ENCODE results near the gene KRT3.
"Not testable (repeated sequence)": the region's sequence is repeated elsewhere in the genome, so short reads cannot be mapped to it uniquely, and the experiment has no call there.

The KRT3 gene

GRCh38 chr12:52797529-52797894, 1.6 kb upstream of the KRT3 start:
- no peak for ATAC-seq (replicated peaks; ENCODE audit: extremely low read depth, poor library complexity, severe bottlenecking)
- peaks cover 11% of the 10 kb centered on the region for H3K27me3 Mint-ChIP-seq
- no peak for DNase-seq (ENCODE audit: low spot score in 2 of 2)
- H3K36me3 Mint-ChIP-seq (ENCODE audit: insufficient read depth) = no peaks in the 10 kb centered on the region
- H3K4me3 Mint-ChIP-seq = no peak overlapping the region
- H3K27ac Mint-ChIP-seq (ENCODE audit: low read depth) = no peak overlapping the region
- H3K4me1 Mint-ChIP-seq = no peaks in the 10 kb centered on the region
- no peaks in the 10 kb centered on the region for H3K9me3 Mint-ChIP-seq

GRCh38 chr12:52796839-52797528, 1.1 kb upstream of the KRT3 start:
- ATAC-seq (replicated peaks; ENCODE audit: extremely low read depth, poor library complexity, severe bottlenecking) (no peak), DNase-seq (ENCODE audit: low spot score in 2 of 2) (no peak)
- Mint-ChIP-seq H3K36me3 (ENCODE audit: insufficient read depth) (no peaks in the 10 kb centered on the region), H3K27ac (ENCODE audit: low read depth) (no peak overlapping the region), H3K9me3 (no peaks in the 10 kb centered on the region), H3K27me3 (peaks cover 13% of the 10 kb centered on the region), H3K4me1 (no peaks in the 10 kb centered on the region), H3K4me3 (no peak overlapping the region)

- Mint-ChIP-seq H3K36me3 (ENCODE audit: insufficient read depth) (no peaks in the 10 kb centered on the region), H3K27me3 (peaks cover 19% of the 10 kb centered on the region), H3K9me3 (no peaks in the 10 kb centered on the region), H3K4me3 (no peak overlapping the region), H3K4me1 (peaks cover 4% of the 10 kb centered on the region), H3K27ac (ENCODE audit: low read depth) (no peak overlapping the region)
- ATAC-seq (replicated peaks; ENCODE audit: extremely low read depth, poor library complexity, severe bottlenecking) (no peak), DNase-seq (ENCODE audit: low spot score in 2 of 2) (no peak)
Measured at GRCh38 chr12:52796429-52796794, 495 bp upstream of the KRT3 start.

DNA sequence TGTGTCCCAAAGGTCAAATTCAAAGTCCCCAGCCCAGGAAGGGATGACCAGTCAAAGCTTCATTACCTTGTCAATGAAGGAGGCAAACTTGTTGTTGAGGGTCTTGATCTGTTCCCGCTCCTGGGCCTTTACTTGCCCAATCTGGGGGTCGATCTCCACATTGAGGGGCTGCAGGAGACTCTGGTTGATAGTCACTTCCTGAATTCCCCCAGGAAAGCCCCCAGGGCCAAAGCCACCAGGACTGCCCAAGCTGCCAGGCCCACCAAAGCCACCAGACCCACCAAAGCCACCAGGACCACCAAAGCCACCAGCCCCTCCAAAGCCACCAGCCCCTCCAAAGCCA, 614 bp downstream of the KRT3 start:
- not testable (repeated sequence) for H3K9me3 Mint-ChIP-seq; H3K4me3 Mint-ChIP-seq; DNase-seq (ENCODE audit: low spot score in 2 of 2); ATAC-seq (replicated peaks; ENCODE audit: extremely low read depth, poor library complexity, severe bottlenecking); H3K36me3 Mint-ChIP-seq (ENCODE audit: insufficient read depth); H3K27ac Mint-ChIP-seq (ENCODE audit: low read depth)
- Mint-ChIP-seq H3K4me1 (peaks cover 11% of the 10 kb centered on the region), H3K27me3 (peaks cover 30% of the 10 kb centered on the region)

DNA sequence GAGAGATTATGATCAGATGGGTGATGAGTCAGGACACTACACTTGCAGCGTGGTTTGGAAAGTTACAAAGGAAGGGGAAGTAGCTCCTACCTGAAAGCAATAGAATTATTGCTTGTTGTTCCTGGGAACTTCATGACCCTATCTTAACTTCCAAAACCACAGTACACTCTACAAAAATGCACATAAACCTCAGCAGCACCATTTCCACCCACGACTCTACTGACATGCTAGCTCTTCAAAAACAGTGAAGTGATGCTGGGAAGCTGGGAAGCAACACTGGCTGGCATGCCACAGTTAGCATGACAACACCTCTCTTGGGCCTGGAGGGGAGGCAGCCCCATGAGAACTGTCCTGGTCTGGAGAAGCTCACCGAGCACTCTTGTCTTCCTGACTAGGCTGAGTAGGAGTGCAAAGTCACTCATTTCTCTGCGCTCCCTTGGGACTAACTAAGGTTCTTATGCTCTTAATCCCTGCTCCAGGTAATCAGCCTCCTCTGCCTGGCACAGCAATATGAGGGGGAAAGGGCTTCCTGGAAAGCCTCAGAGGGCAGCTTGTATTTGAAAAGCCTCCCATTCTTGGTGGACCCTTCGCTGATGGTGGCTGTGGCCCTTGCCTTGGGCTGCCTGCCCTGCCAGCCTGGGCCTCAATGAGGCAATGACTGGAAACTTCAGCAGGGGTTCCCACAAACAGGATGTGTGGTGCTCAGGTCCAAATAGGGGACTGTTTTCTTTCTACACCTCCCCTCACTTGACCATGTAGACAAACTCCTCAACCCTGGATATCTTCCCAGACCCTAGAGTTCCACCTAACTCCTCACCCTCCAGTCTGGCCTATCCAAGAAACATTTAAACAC, 1.2 kb downstream of the KRT3 start:
- peaks cover 17% of the 10 kb centered on the region for H3K4me1 Mint-ChIP-seq
- no peaks in the 10 kb centered on the region for H3K9me3 Mint-ChIP-seq
- peaks cover 36% of the 10 kb centered on the region for H3K27me3 Mint-ChIP-seq
- H3K4me3 Mint-ChIP-seq = no peak overlapping the region
- H3K27ac Mint-ChIP-seq (ENCODE audit: low read depth) = no peak overlapping the region
- ATAC-seq (replicated peaks; ENCODE audit: extremely low read depth, poor library complexity, severe bottlenecking) = no peak
- no peak for DNase-seq (ENCODE audit: low spot score in 2 of 2)
- H3K36me3 Mint-ChIP-seq (ENCODE audit: insufficient read depth) = no peaks in the 10 kb centered on the region

DNA sequence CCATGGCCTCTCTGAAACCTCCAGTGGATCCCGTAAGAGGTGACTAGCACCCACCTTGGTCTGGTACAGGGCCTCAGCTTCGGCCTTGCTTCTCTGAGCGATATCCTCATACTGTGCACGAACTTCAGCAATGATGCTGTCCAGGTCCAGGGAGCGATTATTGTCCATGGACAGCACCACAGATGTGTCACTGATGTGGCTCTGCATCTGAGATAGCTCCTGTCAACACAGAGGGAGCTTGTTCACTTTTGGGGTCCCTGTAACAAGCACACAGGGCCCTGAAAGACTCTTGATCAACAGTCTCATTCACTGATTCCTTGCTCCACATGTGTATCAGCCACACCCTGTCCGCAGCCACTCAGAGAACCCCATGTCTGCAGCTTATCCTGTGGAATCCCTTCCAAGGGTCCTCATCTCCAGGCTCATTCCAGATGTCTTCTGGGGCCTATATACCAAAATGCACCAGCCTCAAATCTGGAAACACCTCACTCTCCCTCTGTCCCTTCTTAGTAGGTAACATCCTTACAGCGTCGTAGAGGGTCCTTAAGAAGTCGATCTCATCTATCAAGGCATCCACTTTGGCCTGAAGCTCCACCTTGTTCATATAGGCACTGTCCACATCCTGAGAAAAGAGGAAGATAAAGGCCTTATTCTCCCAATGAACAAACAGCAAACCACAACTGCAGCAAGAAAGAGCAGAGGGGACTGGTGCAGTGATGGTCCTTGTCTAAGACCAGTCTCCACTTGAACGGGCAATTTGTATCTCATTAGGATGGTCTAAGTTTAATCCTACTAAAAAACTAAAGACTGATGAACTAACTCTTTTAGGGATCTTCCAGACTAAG, 3.5 kb downstream of the KRT3 start:
- Mint-ChIP-seq H3K27me3 (peaks cover 59% of the 10 kb centered on the region), H3K27ac (ENCODE audit: low read depth) (no peak overlapping the region)

GRCh38 chr12:52791271-52792184, 4.4 kb downstream of the KRT3 start:
- Mint-ChIP-seq H3K27ac (ENCODE audit: low read depth) (no peak overlapping the region), H3K4me1 (peaks cover 23% of the 10 kb centered on the region), H3K27me3 (peaks cover 62% of the 10 kb centered on the region), H3K4me3 (no peak overlapping the region), H3K9me3 (no peaks in the 10 kb centered on the region), H3K36me3 (ENCODE audit: insufficient read depth) (peaks cover 2% of the 10 kb centered on the region)
- ATAC-seq (replicated peaks; ENCODE audit: extremely low read depth, poor library complexity, severe bottlenecking) (no peak), DNase-seq (ENCODE audit: low spot score in 2 of 2) (no peak)

More for the DNA sequence above, 3.5 kb downstream of the KRT3 start:
- H3K4me3 Mint-ChIP-seq = no peak overlapping the region
- DNase-seq (ENCODE audit: low spot score in 2 of 2) (no peak), ATAC-seq (replicated peaks; ENCODE audit: extremely low read depth, poor library complexity, severe bottlenecking) (no peak)
- no peaks in the 10 kb centered on the region for H3K9me3 Mint-ChIP-seq
- peaks cover 23% of the 10 kb centered on the region for H3K4me1 Mint-ChIP-seq
- H3K36me3 Mint-ChIP-seq (ENCODE audit: insufficient read depth) = no peaks in the 10 kb centered on the region

DNA sequence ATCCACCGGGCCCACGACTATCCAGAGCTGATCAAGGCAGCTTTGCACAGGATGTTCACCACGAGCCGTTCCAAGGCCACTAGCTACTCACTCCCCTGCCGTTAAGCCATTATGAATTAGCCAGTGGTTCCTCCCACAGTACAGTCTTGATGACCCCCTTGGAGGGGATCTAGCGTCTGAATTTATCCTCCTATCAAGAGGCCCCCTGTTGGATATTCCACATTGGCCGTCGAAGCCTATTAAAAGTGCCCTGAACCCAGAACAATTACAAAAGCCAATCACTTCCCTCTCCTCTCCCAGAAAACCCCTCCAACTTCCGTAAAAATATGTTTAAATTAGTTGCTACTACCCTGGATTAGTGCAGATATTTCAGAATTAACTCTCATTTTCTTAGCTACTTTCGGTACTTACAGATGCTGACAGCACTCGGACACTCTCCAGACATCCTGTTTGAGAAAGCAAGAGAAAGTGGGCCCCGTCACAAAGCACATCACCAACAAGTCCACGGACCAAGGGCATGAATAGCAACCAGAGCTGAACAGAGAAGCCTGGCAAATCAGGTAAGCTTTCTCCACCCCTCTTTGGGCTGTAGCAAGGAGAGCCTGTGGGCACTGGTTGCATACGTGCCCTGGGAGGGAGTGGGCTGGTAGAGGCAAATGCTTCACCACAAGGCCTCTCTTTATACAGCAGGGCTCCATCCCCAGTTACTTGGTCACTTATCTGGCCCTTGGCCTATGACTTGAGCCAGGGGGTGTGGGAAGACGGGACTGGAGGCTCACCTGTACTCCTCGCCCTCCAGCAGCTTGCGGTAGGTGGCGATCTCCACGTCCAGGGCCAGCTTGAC, 5.3 kb downstream of the KRT3 start:
- Mint-ChIP-seq H3K36me3 (ENCODE audit: insufficient read depth) (peaks cover 2% of the 10 kb centered on the region), H3K27ac (ENCODE audit: low read depth) (no peak overlapping the region), H3K27me3 (peaks cover 67% of the 10 kb centered on the region), H3K4me3 (no peak overlapping the region), H3K4me1 (peaks cover 23% of the 10 kb centered on the region), H3K9me3 (no peaks in the 10 kb centered on the region)
- ATAC-seq (replicated peaks; ENCODE audit: extremely low read depth, poor library complexity, severe bottlenecking) (no peak), DNase-seq (ENCODE audit: low spot score in 2 of 2) (no peak)

DNA sequence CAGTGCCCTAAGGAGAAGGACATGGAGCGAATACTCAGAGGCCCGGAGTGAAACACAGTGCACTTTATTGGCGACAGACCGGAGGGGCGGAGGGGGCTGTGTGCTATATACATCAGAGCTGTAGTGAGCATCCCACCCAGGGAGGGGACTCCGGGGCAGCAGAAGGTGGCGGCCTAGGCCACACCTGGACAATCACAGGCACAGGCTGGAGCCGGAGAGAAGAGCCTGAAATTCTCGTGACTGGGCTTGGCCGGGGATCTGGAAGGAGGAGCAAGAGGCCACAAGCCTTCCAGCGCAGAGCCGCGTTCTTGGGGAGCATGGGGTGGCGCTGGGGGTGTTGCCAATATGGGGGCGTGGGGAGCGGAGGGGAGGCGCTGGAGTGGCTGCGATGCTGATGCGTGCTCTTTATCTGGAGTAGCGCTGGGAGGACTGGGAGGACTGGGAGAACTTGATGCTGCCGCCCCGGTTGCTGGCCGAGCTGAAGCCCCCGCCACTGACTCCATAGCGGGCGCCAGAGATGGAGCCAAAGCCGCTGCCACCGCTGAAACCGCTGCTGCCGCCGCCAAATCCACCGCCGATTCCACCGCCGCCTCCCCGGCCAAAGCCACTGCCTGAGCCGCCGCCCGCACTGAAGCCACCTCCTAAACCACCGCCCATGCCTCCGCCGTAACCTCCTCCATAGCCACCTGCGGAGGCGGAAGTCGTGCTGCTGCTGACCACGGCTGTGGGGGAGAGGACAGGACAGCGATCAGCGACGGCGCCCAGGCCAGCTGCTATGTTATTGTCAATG, 6.1 kb downstream of the KRT3 start:
- DNase-seq (ENCODE audit: low spot score in 2 of 2) (no peak), ATAC-seq (replicated peaks; ENCODE audit: extremely low read depth, poor library complexity, severe bottlenecking) (no peak)
- Mint-ChIP-seq H3K9me3 (no peaks in the 10 kb centered on the region), H3K36me3 (ENCODE audit: insufficient read depth) (peaks cover 2% of the 10 kb centered on the region), H3K27ac (ENCODE audit: low read depth) (no peak overlapping the region), H3K4me1 (peaks cover 23% of the 10 kb centered on the region), H3K27me3 (peaks cover 76% of the 10 kb centered on the region), H3K4me3 (no peak overlapping the region)

DNA sequence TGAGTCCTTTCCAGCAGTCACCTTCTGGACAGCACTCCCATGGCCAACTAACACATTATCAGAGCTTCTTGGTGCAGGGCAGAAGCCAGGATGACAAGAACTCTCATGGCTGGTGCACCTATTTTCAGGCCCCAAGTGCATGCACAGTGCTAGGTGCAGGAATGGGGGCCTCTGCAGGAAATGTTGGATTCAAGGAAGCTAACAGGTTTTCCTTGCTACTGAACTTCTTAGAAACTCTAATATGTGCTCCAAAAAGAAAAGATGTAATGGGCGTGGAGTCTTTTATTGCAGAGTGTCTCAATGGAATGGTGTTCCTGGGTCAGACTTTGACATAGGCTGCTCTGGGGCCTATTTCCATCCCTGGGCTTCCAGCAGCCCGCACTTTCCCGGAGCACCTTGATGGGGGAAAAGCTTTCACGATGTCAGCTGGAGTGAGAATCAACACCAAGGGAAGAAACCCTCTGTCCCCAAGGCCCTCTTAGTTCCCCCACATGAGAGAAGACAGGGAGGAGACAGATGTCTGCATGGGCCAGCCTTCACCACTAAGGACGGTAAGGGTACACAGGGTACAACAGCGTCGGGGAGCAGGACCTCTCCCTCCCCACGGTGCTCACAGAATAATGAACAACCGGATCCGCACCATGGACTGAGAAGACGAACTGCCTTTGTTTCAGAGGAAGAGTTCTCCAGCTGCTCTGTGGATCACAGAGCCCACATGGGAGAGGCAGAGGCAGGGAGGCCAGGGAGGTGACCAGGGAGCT, 6.9 kb downstream of the KRT3 start:
- ATAC-seq (replicated peaks; ENCODE audit: extremely low read depth, poor library complexity, severe bottlenecking) (no peak), DNase-seq (ENCODE audit: low spot score in 2 of 2) (no peak)
- Mint-ChIP-seq H3K4me1 (peaks cover 23% of the 10 kb centered on the region), H3K36me3 (ENCODE audit: insufficient read depth) (peaks cover 2% of the 10 kb centered on the region), H3K9me3 (no peaks in the 10 kb centered on the region), H3K4me3 (no peak overlapping the region), H3K27me3 (peaks cover 80% of the 10 kb centered on the region), H3K27ac (ENCODE audit: low read depth) (no peak overlapping the region)

Measured in central memory CD8-positive, alpha-beta T cell (primary cell).